Measurements from ENCODE around the gene C10orf105.

The C10orf105 gene

GRCh38 chr10:71715860-71716259, 3.7 kb downstream of the C10orf105 start:
- no peak for DNase-seq

- no peak for DNase-seq
Measured at GRCh38 chr10:71715026-71715425, 4.6 kb downstream of the C10orf105 start.

GRCh38 chr10:71714592-71714991, 5.0 kb downstream of the C10orf105 start:
- DNase-seq = no peak

- peak; percentile 52 for DNase-seq
Measured at GRCh38 chr10:71714031-71714410, 5.6 kb downstream of the C10orf105 start.

GRCh38 chr10:71713135-71714030, 6.2 kb downstream of the C10orf105 start:
- DNase-seq = peak; percentile 56

- no peak for DNase-seq
Measured at GRCh38 chr10:71712572-71713134, 6.9 kb downstream of the C10orf105 start.

- DNase-seq = no peak
Measured at GRCh38 chr10:71712170-71712569, 7.4 kb downstream of the C10orf105 start.

- no peak for DNase-seq
Measured at GRCh38 chr10:71711052-71711623, 8.4 kb downstream of the C10orf105 start.

- DNase-seq = no peak
Measured at GRCh38 chr10:71710519-71710918, 9.1 kb downstream of the C10orf105 start.

GRCh38 chr10:71708897-71709882, 10.4 kb downstream of the C10orf105 start:
- no peak for DNase-seq

GRCh38 chr10:71708301-71708703, 11.3 kb downstream of the C10orf105 start:
- peak; percentile 69 for DNase-seq

GRCh38 chr10:71707240-71707789, 12.3 kb downstream of the C10orf105 start:
- DNase-seq = no peak

GRCh38 chr10:71706216-71707121, 13.1 kb downstream of the C10orf105 start:
- no peak for DNase-seq

- DNase-seq = no peak
Measured at GRCh38 chr10:71705582-71705981, 14.0 kb downstream of the C10orf105 start.

- DNase-seq = no peak
Measured at GRCh38 chr10:71704816-71705215, 14.8 kb downstream of the C10orf105 start.

GRCh38 chr10:71703577-71703976, 16.0 kb downstream of the C10orf105 start:
- DNase-seq = no peak

GRCh38 chr10:71701496-71702132, 18.0 kb downstream of the C10orf105 start:
- no peak for DNase-seq

- DNase-seq = no peak
Measured at GRCh38 chr10:71700731-71701368, 18.7 kb downstream of the C10orf105 start.

- no peak for DNase-seq
Measured at GRCh38 chr10:71698737-71699136, 20.8 kb downstream of the C10orf105 start.

All from hematopoietic multipotent progenitor cell treated with erythropoietin and hydrocortisone succinate and interleukin-3 and kit ligand, for 6 days (in vitro differentiated cells).